ENCODE data around the gene GPC6.

Gene GPC6

GRCh38 chr13:93407551-93407950 is 180.9 kb downstream of the GPC6 start:
- no peak for TF ChIP-seq CTCF (IDR thresholded peaks at IDR 0.05; ENCODE audit: control insufficient read depth, insufficient read depth, low read depth, low read length, missing control alignments)
- DNase-seq (ENCODE audit: low read depth), result no peak
- no peak overlapping the region for H3K4me3 ChIP-seq (ENCODE audit: control insufficient read depth, low read depth, low read length)

GRCh38 chr13:93409001-93409400 is 182.4 kb downstream of the GPC6 start:
- no peak for DNase-seq (ENCODE audit: low read depth)
- no peak for TF ChIP-seq CTCF (IDR thresholded peaks at IDR 0.05; ENCODE audit: control insufficient read depth, insufficient read depth, low read depth, low read length, missing control alignments)
- no peak overlapping the region for H3K4me3 ChIP-seq (ENCODE audit: control insufficient read depth, low read depth, low read length)

GRCh38 chr13:93409816-93410215 is 183.2 kb downstream of the GPC6 start:
- TF ChIP-seq CTCF (IDR thresholded peaks at IDR 0.05; ENCODE audit: control insufficient read depth, insufficient read depth, low read depth, low read length, missing control alignments), result no peak
- no peak overlapping the region for H3K4me3 ChIP-seq (ENCODE audit: control insufficient read depth, low read depth, low read length)
- DNase-seq (ENCODE audit: low read depth), result no peak

GRCh38 chr13:93411186-93411680 is 184.6 kb downstream of the GPC6 start:
- no peak overlapping the region for H3K4me3 ChIP-seq (ENCODE audit: control insufficient read depth, low read depth, low read length)
- no peak for TF ChIP-seq CTCF (IDR thresholded peaks at IDR 0.05; ENCODE audit: control insufficient read depth, insufficient read depth, low read depth, low read length, missing control alignments)
- no peak for DNase-seq (ENCODE audit: low read depth)

GRCh38 chr13:93412676-93413075 is 186.1 kb downstream of the GPC6 start:
- DNase-seq (ENCODE audit: low read depth), result no peak
- TF ChIP-seq CTCF (IDR thresholded peaks at IDR 0.05; ENCODE audit: control insufficient read depth, insufficient read depth, low read depth, low read length, missing control alignments), result no peak
- H3K4me3 ChIP-seq (ENCODE audit: control insufficient read depth, low read depth, low read length), result no peak overlapping the region

GRCh38 chr13:93413972-93414717 is 187.5 kb downstream of the GPC6 start:
- no peak for TF ChIP-seq CTCF (IDR thresholded peaks at IDR 0.05; ENCODE audit: control insufficient read depth, insufficient read depth, low read depth, low read length, missing control alignments)
- no peak overlapping the region for H3K4me3 ChIP-seq (ENCODE audit: control insufficient read depth, low read depth, low read length)
- no peak for DNase-seq (ENCODE audit: low read depth)
